Ishikawa (cell line): Measurements from ENCODE around the gene KRTAP20-2.

Experiments
- EGR1 ChIP-seq: IDR thresholded peaks from 2 replicates; pipeline ENCODE4 v1.6.1; 2012
- EP300 ChIP-seq: IDR thresholded peaks from 2 replicates; pipeline ENCODE4 v1.6.1; 2012; ENCODE audit warnings: borderline replicate concordance
- FOXM1 ChIP-seq: IDR thresholded peaks from 2 replicates; pipeline ENCODE4 v1.6.1; 2012; ENCODE audit warnings: low read depth, borderline replicate concordance
- MAX ChIP-seq: IDR thresholded peaks from 2 replicates; pipeline ENCODE4 v1.6.1; 2012
- REST ChIP-seq: IDR thresholded peaks from 2 replicates; pipeline ENCODE4 v1.6.1; 2012; ENCODE audit warnings: low read depth, mild to moderate bottlenecking
- TEAD4 ChIP-seq: IDR thresholded peaks from 2 replicates; pipeline ENCODE4 v1.6.1; 2012
- USF1 ChIP-seq: IDR thresholded peaks from 2 replicates; pipeline ENCODE4 v1.6.1; 2012

- TF ChIP-seq USF1 (no peak), MAX (no peak), FOXM1 (no peak), EGR1 (no peak), EP300 (no peak), REST (no peak), TEAD4 (no peak)
Observed at GRCh38 chr21:30638686-30639085, 3.7 kb downstream of the KRTAP20-2 start.
